Neutrophil (primary cell): ENCODE results near the gene MREG.
"Not testable (repeated sequence)": the region's sequence is repeated elsewhere in the genome, so short reads cannot be mapped to it uniquely, and the experiment has no call there.

ENCODE experiments used
- H3K27ac ChIP-seq: fragments of 200-600 bp; sonication (generic); 2 replicates; pipeline ENCODE4 v1.5.1; 2016; ENCODE audit warnings: mild to moderate bottlenecking, moderate library complexity
- H3K27me3 ChIP-seq: fragments of 200-600 bp; sonication (generic); 2 replicates; pipeline ENCODE4 v1.6.0; 2016; ENCODE audit warnings: mild to moderate bottlenecking
- H3K36me3 ChIP-seq: fragments of 200-600 bp; sonication (generic); 2 replicates; pipeline ENCODE4 v1.5.1; 2017
- H3K4me1 ChIP-seq, 2 experiments: fragments of 200-600 bp in 1 of 2; sonication (generic) in 1 of 2; 1 replicate in 1 of 2; 2 replicates in 1 of 2; pipeline versions ENCODE4 v1.5.1 to v1.6.1; 2013 to 2016; ENCODE audit warnings: low read depth in 1 of 2, low read length in 1 of 2, mild to moderate bottlenecking in 1 of 2, moderate library complexity in 1 of 2; ENCODE audit not compliant: control insufficient read depth in 1 of 2, insufficient read depth in 1 of 2
- H3K4me3 ChIP-seq, 2 experiments: fragments of 200-600 bp in 1 of 2; sonication (generic) in 1 of 2; 1 replicate in 1 of 2; 2 replicates in 1 of 2; pipeline ENCODE4 v1.5.1; 2013 to 2016; ENCODE audit warnings: low read depth in 1 of 2, low read length in 1 of 2, mild to moderate bottlenecking in 1 of 2, moderate library complexity in 1 of 2
- H3K9me3 ChIP-seq: fragments of 200-600 bp; sonication (generic); 2 replicates; pipeline ENCODE4 v1.5.1; 2016
- TF ChIP-seq, protein P1 (sequence below): fragments of 200-600 bp; sonication (generic); IDR thresholded peaks from 2 replicates; pipeline ENCODE4 v1.5.1; 2016; ENCODE audit warnings: antibody characterized with exemption

Gene MREG

DNA sequence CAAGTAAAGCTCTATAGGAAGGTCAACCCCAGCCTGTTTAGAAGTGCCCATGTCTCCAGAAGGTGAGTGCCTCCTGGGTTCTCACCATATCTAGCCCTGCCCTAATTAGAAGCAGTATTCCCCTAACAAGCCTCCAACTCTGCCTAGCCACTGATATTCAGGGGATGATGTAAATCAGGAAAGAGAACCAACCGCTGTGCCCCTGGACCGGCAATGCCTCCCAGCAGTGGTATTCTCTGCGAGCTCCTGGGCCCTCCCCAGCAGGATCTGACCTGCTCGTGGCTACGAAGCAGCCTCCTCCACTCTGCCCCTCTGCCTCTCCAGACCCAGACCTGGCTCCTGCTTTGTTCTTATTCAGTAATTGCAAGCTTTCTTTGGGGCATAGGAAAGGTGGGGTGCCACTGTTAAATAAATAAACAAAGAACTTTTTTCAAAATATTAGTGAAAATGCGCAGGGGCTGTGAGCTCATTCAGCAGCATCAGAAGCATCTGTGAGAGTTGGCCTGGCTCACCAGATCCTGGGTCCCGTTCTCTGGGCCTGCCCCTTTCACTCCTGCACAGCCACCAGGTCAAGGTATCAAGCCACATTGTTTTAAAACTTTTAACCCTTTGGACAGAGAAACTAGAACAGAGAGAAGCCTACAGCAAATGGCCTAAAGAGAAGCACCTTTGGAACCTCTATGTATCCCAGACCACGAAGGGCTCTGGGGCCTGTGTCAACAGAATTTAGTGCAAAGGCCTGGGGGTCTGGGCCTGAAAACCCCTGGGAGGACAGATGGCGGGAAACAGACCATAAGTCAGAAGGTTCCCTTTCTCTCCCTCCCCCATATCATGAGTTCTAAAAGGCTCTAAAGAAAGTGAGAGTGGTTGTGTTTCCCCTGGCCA is 11.9 kb downstream of the MREG start:
- Histone ChIP-seq H3K27ac (no peak overlapping the region), H3K4me3 (no peak overlapping the region), H3K27me3 (no peaks in the 10 kb centered on the region), H3K36me3 (peaks cover 5% of the 10 kb centered on the region), H3K4me1 (peaks cover 11 to 15% of the 10 kb centered on the region in 2 experiments), H3K9me3 (no peaks in the 10 kb centered on the region)
- TF ChIP-seq, protein P1, sequence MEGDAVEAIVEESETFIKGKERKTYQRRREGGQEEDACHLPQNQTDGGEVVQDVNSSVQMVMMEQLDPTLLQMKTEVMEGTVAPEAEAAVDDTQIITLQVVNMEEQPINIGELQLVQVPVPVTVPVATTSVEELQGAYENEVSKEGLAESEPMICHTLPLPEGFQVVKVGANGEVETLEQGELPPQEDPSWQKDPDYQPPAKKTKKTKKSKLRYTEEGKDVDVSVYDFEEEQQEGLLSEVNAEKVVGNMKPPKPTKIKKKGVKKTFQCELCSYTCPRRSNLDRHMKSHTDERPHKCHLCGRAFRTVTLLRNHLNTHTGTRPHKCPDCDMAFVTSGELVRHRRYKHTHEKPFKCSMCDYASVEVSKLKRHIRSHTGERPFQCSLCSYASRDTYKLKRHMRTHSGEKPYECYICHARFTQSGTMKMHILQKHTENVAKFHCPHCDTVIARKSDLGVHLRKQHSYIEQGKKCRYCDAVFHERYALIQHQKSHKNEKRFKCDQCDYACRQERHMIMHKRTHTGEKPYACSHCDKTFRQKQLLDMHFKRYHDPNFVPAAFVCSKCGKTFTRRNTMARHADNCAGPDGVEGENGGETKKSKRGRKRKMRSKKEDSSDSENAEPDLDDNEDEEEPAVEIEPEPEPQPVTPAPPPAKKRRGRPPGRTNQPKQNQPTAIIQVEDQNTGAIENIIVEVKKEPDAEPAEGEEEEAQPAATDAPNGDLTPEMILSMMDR = no peak

DNA sequence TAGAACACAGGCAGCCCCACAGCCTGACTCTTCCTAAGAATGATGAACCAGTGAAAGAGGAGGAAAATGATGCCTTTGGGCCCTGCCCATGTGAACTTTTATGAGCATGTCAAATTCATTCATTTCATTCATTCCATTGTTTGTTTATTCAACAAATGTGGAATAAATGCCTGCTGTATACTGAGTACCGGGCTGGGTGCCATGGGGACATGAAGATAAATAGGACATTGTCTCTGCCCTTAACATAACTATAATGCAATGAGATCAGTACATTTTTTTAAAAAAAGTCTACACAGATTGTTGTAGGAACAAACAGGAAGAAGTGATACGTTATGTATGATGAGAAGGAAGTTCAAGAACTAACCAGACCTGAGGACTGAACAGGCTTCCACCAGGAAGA is 14.7 kb downstream of the MREG start:
- H3K27ac ChIP-seq = no peak overlapping the region
- no peak overlapping the region for H3K4me3 ChIP-seq
- peaks cover 19% of the 10 kb centered on the region for H3K36me3 ChIP-seq
- peaks cover 7 to 10% of the 10 kb centered on the region in 2 experiments for H3K4me1 ChIP-seq
- no peaks in the 10 kb centered on the region for H3K9me3 ChIP-seq
- no peaks in the 10 kb centered on the region for H3K27me3 ChIP-seq
- TF ChIP-seq, protein P1 = no peak

DNA sequence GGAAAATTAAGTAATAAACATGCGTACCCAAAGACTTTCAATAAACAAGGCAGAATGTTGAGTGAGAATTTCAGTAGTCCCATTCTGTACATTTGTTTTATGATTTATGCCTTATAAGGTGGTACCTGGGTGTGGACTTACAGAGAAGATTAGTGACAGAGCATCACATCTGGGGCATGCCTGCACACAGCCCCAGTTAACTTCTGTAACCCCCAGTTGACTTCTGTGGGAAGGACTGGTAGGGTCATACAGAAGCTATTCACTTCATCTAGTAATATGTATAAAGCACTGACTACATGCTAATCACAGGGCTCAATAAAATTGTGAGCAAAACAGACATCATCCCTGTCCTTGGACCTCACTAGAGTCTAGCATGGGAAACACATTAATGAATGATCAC is 16.1 kb downstream of the MREG start:
- Histone ChIP-seq H3K9me3 (no peaks in the 10 kb centered on the region), H3K36me3 (peaks cover 19% of the 10 kb centered on the region), H3K27me3 (no peaks in the 10 kb centered on the region), H3K4me1 (peaks cover 7 to 10% of the 10 kb centered on the region in 2 experiments), H3K27ac (no peak overlapping the region), H3K4me3 (no peak overlapping the region)
- TF ChIP-seq, protein P1 = no peak

DNA sequence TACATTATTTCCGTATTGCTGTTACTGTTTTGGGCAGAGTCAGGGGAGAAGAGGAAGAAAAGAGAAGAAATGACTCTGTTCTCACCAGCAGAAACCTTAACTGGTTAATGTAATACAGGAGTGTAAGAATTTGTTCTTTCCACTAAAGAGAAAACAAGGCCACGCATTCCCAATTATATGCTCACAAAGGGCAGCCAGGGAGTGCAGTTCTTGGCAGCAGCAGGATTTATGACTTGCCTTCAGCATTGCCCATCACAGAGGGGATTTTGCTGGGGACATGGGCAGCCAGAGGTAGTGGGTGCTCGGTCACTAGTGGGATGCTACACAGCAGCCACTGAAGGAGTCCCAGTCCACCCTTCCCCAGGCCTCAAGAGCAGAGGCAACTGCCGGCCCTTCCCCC is 18.4 kb downstream of the MREG start:
- Histone ChIP-seq H3K27me3 (no peaks in the 10 kb centered on the region), H3K36me3 (peaks cover 14% of the 10 kb centered on the region), H3K9me3 (no peaks in the 10 kb centered on the region), H3K4me3 (no peak overlapping the region), H3K4me1 (peaks cover 7 to 10% of the 10 kb centered on the region in 2 experiments), H3K27ac (no peak overlapping the region)
- TF ChIP-seq, protein P1 = no peak

DNA sequence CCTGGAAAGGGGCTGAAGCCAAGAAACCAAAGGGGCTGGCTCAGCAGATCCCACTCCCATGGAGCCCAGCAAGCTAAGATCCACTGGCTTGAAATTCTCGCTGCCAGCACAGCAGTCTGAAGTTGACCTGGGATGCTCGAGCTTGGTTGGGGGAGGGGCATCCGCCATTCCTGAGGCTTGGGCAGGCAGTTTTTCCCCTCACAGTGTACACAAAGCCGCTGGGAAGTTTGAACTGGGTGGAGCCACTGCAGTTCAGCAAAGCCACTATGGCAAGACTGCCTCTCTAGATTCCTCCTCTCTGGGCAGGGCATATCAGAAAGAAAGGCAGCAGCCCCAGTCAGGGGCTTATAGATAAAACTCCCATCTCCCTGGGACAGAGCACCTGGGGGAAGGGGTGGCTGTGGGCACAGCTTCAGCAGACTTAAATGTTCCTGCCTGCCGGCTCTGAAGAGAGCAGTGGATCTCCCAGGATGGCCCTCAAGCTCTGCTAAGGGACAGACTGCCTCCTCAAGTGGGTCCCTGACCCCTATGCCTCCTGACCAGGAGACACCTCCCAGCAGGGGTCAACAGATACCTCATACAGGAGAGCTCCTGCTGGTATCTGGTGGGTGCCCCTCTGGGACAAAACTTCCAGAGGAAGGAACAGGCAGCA is 24.7 kb downstream of the MREG start:
- H3K27me3 ChIP-seq, H3K9me3 ChIP-seq, H3K4me1 ChIP-seq, H3K36me3 ChIP-seq, H3K27ac ChIP-seq, H3K4me3 ChIP-seq: not testable (repeated sequence)

DNA sequence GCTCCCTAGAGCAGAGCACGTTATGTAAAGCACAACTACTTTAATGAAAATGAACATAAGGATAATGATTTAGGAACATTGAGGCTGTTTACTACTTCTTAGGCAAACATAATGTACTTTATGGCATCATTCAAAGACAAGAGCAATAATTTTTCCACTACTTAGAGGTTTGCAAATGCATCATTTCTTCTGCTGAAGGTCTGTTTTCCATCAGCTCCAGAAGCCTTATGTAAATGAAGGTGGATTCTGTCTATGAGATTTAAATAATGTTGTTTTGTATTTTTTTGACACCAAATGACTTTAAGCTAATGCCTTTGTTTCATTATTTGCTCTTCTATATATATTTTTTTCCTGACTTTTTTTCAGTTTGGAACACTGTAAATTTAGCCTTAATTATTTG is 28.1 kb downstream of the MREG start:
- no peak overlapping the region for H3K4me3 ChIP-seq
- no peaks in the 10 kb centered on the region for H3K9me3 ChIP-seq
- no peaks in the 10 kb centered on the region for H3K27me3 ChIP-seq
- H3K36me3 ChIP-seq = no peaks in the 10 kb centered on the region
- no peaks in the 10 kb centered on the region for H3K4me1 ChIP-seq
- H3K27ac ChIP-seq = no peak overlapping the region
- TF ChIP-seq, protein P1 = no peak
